Suprapubic skin (tissue), 4 donors: ENCODE results near the gene C19orf25.

Source experiments
- EP300 ChIP-seq: sonication (generic); formaldehyde crosslinking; IDR thresholded peaks from one replicate; pipeline ENCODE4 v1.6.1; 2017; ENCODE audit warnings: antibody characterized with exemption
- POLR2A ChIP-seq, 2 donors: fragments of 450-650 bp; IDR thresholded peaks; one replicate each; pipeline ENCODE4 v1.6.1; 2017; ENCODE audit warnings: antibody characterized with exemption in 2 of 2, mild to moderate bottlenecking in 2 of 2, moderate library complexity in 2 of 2
- POLR2AphosphoS5 ChIP-seq, 3 donors: sonication (generic); formaldehyde crosslinking; IDR thresholded peaks; one replicate each; pipeline ENCODE4 v1.6.1; 2017; ENCODE audit warnings: antibody characterized with exemption in 3 of 3
- TF ChIP-seq, protein P1 (sequence below), 2 donors: fragments of 200-600 bp in 1 of 2; fragments of 450-650 bp in 1 of 2; sonication (generic) in 1 of 2; IDR thresholded peaks; one replicate each; pipeline ENCODE4 v1.5.1; 2016 to 2019; ENCODE audit warnings: antibody characterized with exemption in 2 of 2, mild to moderate bottlenecking in 1 of 2, moderate library complexity in 1 of 2

DNA sequence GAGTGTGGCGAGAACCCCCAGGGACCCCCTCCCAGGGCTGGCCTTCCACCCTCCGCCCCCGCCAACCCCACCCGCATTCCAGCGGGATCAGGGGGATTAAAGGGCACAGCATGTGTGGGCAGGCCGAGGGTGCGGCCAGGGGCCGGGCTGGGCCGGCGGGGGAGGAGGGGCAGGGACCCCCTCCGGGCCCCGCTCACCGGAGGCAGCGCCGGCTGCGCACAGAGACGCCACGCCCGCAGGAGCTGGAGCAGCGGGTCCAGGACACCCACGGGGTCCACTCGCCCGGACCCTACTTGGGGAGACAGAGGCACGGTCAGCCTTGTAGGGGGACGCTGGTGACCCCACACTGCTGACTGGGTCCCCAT is 31.4 kb upstream of the C19orf25 start:
- TF ChIP-seq, protein P1, sequence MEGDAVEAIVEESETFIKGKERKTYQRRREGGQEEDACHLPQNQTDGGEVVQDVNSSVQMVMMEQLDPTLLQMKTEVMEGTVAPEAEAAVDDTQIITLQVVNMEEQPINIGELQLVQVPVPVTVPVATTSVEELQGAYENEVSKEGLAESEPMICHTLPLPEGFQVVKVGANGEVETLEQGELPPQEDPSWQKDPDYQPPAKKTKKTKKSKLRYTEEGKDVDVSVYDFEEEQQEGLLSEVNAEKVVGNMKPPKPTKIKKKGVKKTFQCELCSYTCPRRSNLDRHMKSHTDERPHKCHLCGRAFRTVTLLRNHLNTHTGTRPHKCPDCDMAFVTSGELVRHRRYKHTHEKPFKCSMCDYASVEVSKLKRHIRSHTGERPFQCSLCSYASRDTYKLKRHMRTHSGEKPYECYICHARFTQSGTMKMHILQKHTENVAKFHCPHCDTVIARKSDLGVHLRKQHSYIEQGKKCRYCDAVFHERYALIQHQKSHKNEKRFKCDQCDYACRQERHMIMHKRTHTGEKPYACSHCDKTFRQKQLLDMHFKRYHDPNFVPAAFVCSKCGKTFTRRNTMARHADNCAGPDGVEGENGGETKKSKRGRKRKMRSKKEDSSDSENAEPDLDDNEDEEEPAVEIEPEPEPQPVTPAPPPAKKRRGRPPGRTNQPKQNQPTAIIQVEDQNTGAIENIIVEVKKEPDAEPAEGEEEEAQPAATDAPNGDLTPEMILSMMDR (IDR thresholded peaks at IDR 0.05), result no peak
- TF ChIP-seq POLR2A (IDR thresholded peaks at IDR 0.05), result no peak
- no peak for TF ChIP-seq POLR2AphosphoS5 (IDR thresholded peaks at IDR 0.05)
- TF ChIP-seq EP300, result no peak
